ENCODE results near the gene INTS15. TPM values are rescaled to one million over a fixed set of nuclear protein-coding genes. Genes with fewer than 3 reads are reported as not detected.
"Not testable (repeated sequence)": the region's sequence is repeated elsewhere in the genome, so short reads cannot be mapped to it uniquely, and the experiment has no call there.

Gene INTS15
- total and polyA plus RNA-seq, 7 experiments from 2014 or later = 29.7 to 69.1 (median 51.8) TPM

GRCh38 chr7:6585746-6586432, 3.9 kb upstream of the INTS15 start:
- H3K4me3 Mint-ChIP-seq; H3K27ac Mint-ChIP-seq; H3K9me3 ChIP-seq (ENCODE audit: control insufficient read depth in 2 of 3, low read length in 3 of 3); POLR2A ChIA-PET; H3K9me3 Mint-ChIP-seq; H3K27me3 ChIP-seq (ENCODE audit: control insufficient read depth in 2 of 2, insufficient read depth in 2 of 2, low read length in 2 of 2); H3K27me3 Mint-ChIP-seq; ATAC-seq; intact Hi-C loops (cut with micrococcal nuclease); DNase-seq; H3K4me3 ChIP-seq (ENCODE audit: low read length); CTCF ChIA-PET; H3K27ac ChIP-seq (ENCODE audit: low read depth, low read length): not testable (repeated sequence)
- peaks cover 0 to 55% (median 11%) of the 10 kb centered on the region in 3 experiments for H3K36me3 ChIP-seq (ENCODE audit: control insufficient read depth in 2 of 3, insufficient read depth in 3 of 3, low read length in 3 of 3)
- Mint-ChIP-seq H3K36me3 (peaks cover 5 to 43% (median 25%) of the 10 kb centered on the region in 5 donors), H3K4me1 (peaks cover 3 to 22% (median 10%) of the 10 kb centered on the region in 7 donors)
- peaks cover 7 to 10% of the 10 kb centered on the region in 2 donors for H3K4me1 ChIP-seq (ENCODE audit: control insufficient read depth in 2 of 2, insufficient read depth in 2 of 2, low read length in 2 of 2)

GRCh38 chr7:6588566-6588965, 1.3 kb upstream of the INTS15 start:
- intact Hi-C loops (cut with micrococcal nuclease) = no loop called here
- Mint-ChIP-seq H3K27ac (peak overlapping the region; percentile 52 to 89 (median 76)), H3K4me1 (peaks cover 10 to 35% (median 18%) of the 10 kb centered on the region in 7 donors), H3K27me3 (no peaks in the 10 kb centered on the region), H3K9me3 (peaks cover 0 to 7% (median 0%) of the 10 kb centered on the region in 11 donors), H3K4me3 (peak overlapping the region; percentile 4 to 85 (median 61)), H3K36me3 (peaks cover 6 to 31% (median 19%) of the 10 kb centered on the region in 5 donors)
- Histone ChIP-seq H3K9me3 (ENCODE audit: control insufficient read depth in 2 of 3, low read length in 3 of 3) (no peaks in the 10 kb centered on the region), H3K36me3 (ENCODE audit: control insufficient read depth in 2 of 3, insufficient read depth in 3 of 3, low read length in 3 of 3) (peaks cover 0 to 50% (median 10%) of the 10 kb centered on the region in 3 experiments), H3K4me3 (ENCODE audit: low read length) (no peak overlapping the region), H3K4me1 (ENCODE audit: control insufficient read depth in 2 of 2, insufficient read depth in 2 of 2, low read length in 2 of 2) (peaks cover 14 to 19% of the 10 kb centered on the region in 2 donors), H3K27me3 (ENCODE audit: control insufficient read depth in 2 of 2, insufficient read depth in 2 of 2, low read length in 2 of 2) (no peaks in the 10 kb centered on the region), H3K27ac (ENCODE audit: low read depth, low read length) (no peak overlapping the region)
- ChIA-PET POLR2A (interaction anchor here (1.2 kb wide), 1 partner anchor 13 kb away, joined by 4 read pairs; no protein-coding TSS in a partner anchor), CTCF (interaction anchor here (0.6 to 2.3 kb wide), 3 partner anchors 11 to 824 kb away, joined by 3 to 6 read pairs (median 3); partner anchors contain the start of gene ZDHHC4)
- ATAC-seq (no peak), DNase-seq (no peak)

GRCh38 chr7:6589151-6589828, 531 bp upstream of the INTS15 start:
- ChIA-PET POLR2A (interaction anchor here (0.9 to 2.3 kb wide), 7 partner anchors 9 to 766 kb away, joined by 3 to 14 read pairs (median 4); partner anchors contain the start of gene ZDHHC4), CTCF (interaction anchor here (0.6 to 2.3 kb wide), 4 partner anchors 11 to 825 kb away, joined by 3 to 6 read pairs (median 3); partner anchors contain the start of gene ZDHHC4)
- ATAC-seq (no peak), DNase-seq (no peak)
- Mint-ChIP-seq H3K36me3 (peaks cover 6 to 30% (median 19%) of the 10 kb centered on the region in 5 donors), H3K9me3 (peaks cover 0 to 7% (median 0%) of the 10 kb centered on the region in 11 donors), H3K27ac (peak overlapping the region; percentile 62 to 91 (median 79)), H3K27me3 (no peaks in the 10 kb centered on the region), H3K4me1 (peaks cover 10 to 35% (median 18%) of the 10 kb centered on the region in 7 donors), H3K4me3 (peak overlapping the region; percentile 58 to 85 (median 70))
- peak overlapping the region; percentile 21 for H3K27ac ChIP-seq (ENCODE audit: low read depth, low read length)
- no peaks in the 10 kb centered on the region for H3K9me3 ChIP-seq (ENCODE audit: control insufficient read depth in 2 of 3, low read length in 3 of 3)
- peaks cover 0 to 52% (median 9%) of the 10 kb centered on the region in 3 experiments for H3K36me3 ChIP-seq (ENCODE audit: control insufficient read depth in 2 of 3, insufficient read depth in 3 of 3, low read length in 3 of 3)
- intact Hi-C loops (cut with micrococcal nuclease) = loop anchor here in 1 of 2 donors (1.0 kb wide), 1 partner anchor 48 kb away; the partner anchor contains the start of gene ZNF316
- H3K4me1 ChIP-seq (ENCODE audit: control insufficient read depth in 2 of 2, insufficient read depth in 2 of 2, low read length in 2 of 2) = peaks cover 14 to 19% of the 10 kb centered on the region in 2 donors
- H3K4me3 ChIP-seq (ENCODE audit: low read length) = peak overlapping the region; percentile 20
- H3K27me3 ChIP-seq (ENCODE audit: control insufficient read depth in 2 of 2, insufficient read depth in 2 of 2, low read length in 2 of 2) = no peaks in the 10 kb centered on the region

GRCh38 chr7:6590645-6591110, 857 bp downstream of the INTS15 start:
- DNase-seq (peak in 1 of 9 donors; percentile 22), ATAC-seq (no peak)
- no peaks in the 10 kb centered on the region for H3K9me3 ChIP-seq (ENCODE audit: control insufficient read depth in 2 of 3, low read length in 3 of 3)
- CTCF ChIA-PET = interaction anchor here (0.6 to 1.2 kb wide), 3 partner anchors 13 to 72 kb away, joined by 3 to 8 read pairs (median 3); partner anchors contain the start of gene ZDHHC4
- peak overlapping the region; percentile 88 for H3K27ac ChIP-seq (ENCODE audit: low read depth, low read length)
- peaks cover 14 to 19% of the 10 kb centered on the region in 2 donors for H3K4me1 ChIP-seq (ENCODE audit: control insufficient read depth in 2 of 2, insufficient read depth in 2 of 2, low read length in 2 of 2)
- peaks cover 0 to 7% (median 0%) of the 10 kb centered on the region in 11 donors for H3K9me3 Mint-ChIP-seq
- intact Hi-C loops (cut with micrococcal nuclease) = loop anchor here (1.0 to 5.0 kb wide), 8 partner anchors 13 to 734 kb away; partner anchors contain the start of genes ZDHHC4 (in 2 of the 2) and ZNF316 (in 1 of the 2)
- no peaks in the 10 kb centered on the region for H3K27me3 ChIP-seq (ENCODE audit: control insufficient read depth in 2 of 2, insufficient read depth in 2 of 2, low read length in 2 of 2)
- H3K36me3 Mint-ChIP-seq = peaks cover 0 to 23% (median 18%) of the 10 kb centered on the region in 5 donors
- peaks cover 10 to 35% (median 18%) of the 10 kb centered on the region in 7 donors for H3K4me1 Mint-ChIP-seq
- POLR2A ChIA-PET = interaction anchor here (0.9 to 2.3 kb wide), 10 partner anchors 10 to 768 kb away, joined by 3 to 14 read pairs (median 4); partner anchors contain the start of gene ZDHHC4
- H3K4me3 ChIP-seq (ENCODE audit: low read length) = peak overlapping the region; percentile 77
- H3K4me3 Mint-ChIP-seq = peak overlapping the region; percentile 88 to 98 (median 94)
- peak overlapping the region; percentile 89 to 97 (median 94) for H3K27ac Mint-ChIP-seq
- H3K36me3 ChIP-seq (ENCODE audit: control insufficient read depth in 2 of 3, insufficient read depth in 3 of 3, low read length in 3 of 3) = peaks cover 0 to 51% (median 19%) of the 10 kb centered on the region in 3 experiments
- no peaks in the 10 kb centered on the region for H3K27me3 Mint-ChIP-seq

- Mint-ChIP-seq H3K27me3 (no peaks in the 10 kb centered on the region), H3K27ac (no peak overlapping the region), H3K36me3 (peaks cover 0 to 44% (median 16%) of the 10 kb centered on the region in 5 donors), H3K4me3 (no peak overlapping the region), H3K4me1 (peaks cover 0 to 14% (median 7%) of the 10 kb centered on the region in 7 donors), H3K9me3 (no peaks in the 10 kb centered on the region)
- no peak overlapping the region for H3K27ac ChIP-seq (ENCODE audit: low read depth, low read length)
- intact Hi-C loops (cut with micrococcal nuclease) = no loop called here
- no peaks in the 10 kb centered on the region for H3K4me1 ChIP-seq (ENCODE audit: control insufficient read depth in 2 of 2, insufficient read depth in 2 of 2, low read length in 2 of 2)
- ChIA-PET CTCF (interaction anchor here (0.5 to 1.4 kb wide), 4 partner anchors 9 to 757 kb away, joined by 3 to 5 read pairs (median 4); no protein-coding TSS in a partner anchor), POLR2A (no interaction called here)
- no peak overlapping the region for H3K4me3 ChIP-seq (ENCODE audit: low read length)
- no peak for DNase-seq
- ATAC-seq = no peak
- no peaks in the 10 kb centered on the region for H3K27me3 ChIP-seq (ENCODE audit: control insufficient read depth in 2 of 2, insufficient read depth in 2 of 2, low read length in 2 of 2)
- H3K36me3 ChIP-seq (ENCODE audit: control insufficient read depth in 2 of 3, insufficient read depth in 3 of 3, low read length in 3 of 3) = peaks cover 0 to 91% (median 18%) of the 10 kb centered on the region in 3 experiments
- H3K9me3 ChIP-seq (ENCODE audit: control insufficient read depth in 2 of 3, low read length in 3 of 3) = no peaks in the 10 kb centered on the region
Measured at GRCh38 chr7:6600093-6600492, 10.3 kb downstream of the INTS15 start.

- H3K27me3 ChIP-seq (ENCODE audit: control insufficient read depth in 2 of 2, insufficient read depth in 2 of 2, low read length in 2 of 2) = no peaks in the 10 kb centered on the region
- H3K27ac ChIP-seq (ENCODE audit: low read depth, low read length) = no peak overlapping the region
- peaks cover 0 to 86% (median 11%) of the 10 kb centered on the region in 3 experiments for H3K36me3 ChIP-seq (ENCODE audit: control insufficient read depth in 2 of 3, insufficient read depth in 3 of 3, low read length in 3 of 3)
- Mint-ChIP-seq H3K4me3 (no peak overlapping the region), H3K4me1 (peaks cover 0 to 10% (median 5%) of the 10 kb centered on the region in 7 donors), H3K27me3 (no peaks in the 10 kb centered on the region), H3K27ac (peak overlapping the region in 2 of 9 donors; percentile 72 to 73), H3K9me3 (no peaks in the 10 kb centered on the region), H3K36me3 (peaks cover 0 to 24% (median 9%) of the 10 kb centered on the region in 5 donors)
- no peak overlapping the region for H3K4me3 ChIP-seq (ENCODE audit: low read length)
- DNase-seq (no peak), ATAC-seq (no peak)
- H3K9me3 ChIP-seq (ENCODE audit: control insufficient read depth in 2 of 3, low read length in 3 of 3) = no peaks in the 10 kb centered on the region
- ChIA-PET CTCF (interaction anchor here (0.6 to 1.6 kb wide), 3 partner anchors 10 to 748 kb away, joined by 4 to 5 read pairs (median 4); no protein-coding TSS in a partner anchor), POLR2A (no interaction called here)
- intact Hi-C loops (cut with micrococcal nuclease) = no loop called here
- no peaks in the 10 kb centered on the region for H3K4me1 ChIP-seq (ENCODE audit: control insufficient read depth in 2 of 2, insufficient read depth in 2 of 2, low read length in 2 of 2)
Measured at GRCh38 chr7:6604458-6604857, 14.6 kb downstream of the INTS15 start.

Measured in naive thymus-derived CD4-positive, alpha-beta T cell (primary cell).